Ishikawa (cell line): ENCODE data around the gene ATP2C2.

Experiments
- EP300 ChIP-seq: IDR thresholded peaks from 2 replicates; pipeline ENCODE4 v1.6.1; 2012; ENCODE audit warnings: borderline replicate concordance
- RAD21 ChIP-seq: IDR thresholded peaks from 2 replicates; pipeline ENCODE4 v1.6.1; 2012; ENCODE audit warnings: low read depth
- TCF12 ChIP-seq: IDR thresholded peaks from 2 replicates; pipeline ENCODE4 v1.6.1; 2012; ENCODE audit warnings: low read depth
- YY1 ChIP-seq: IDR thresholded peaks from 2 replicates; pipeline ENCODE4 v1.6.1; 2012; ENCODE audit warnings: low read depth

GRCh38 chr16:84513123-84513522 lies 144.8 kb downstream of the ATP2C2 start:
- TF ChIP-seq EP300 (no peak), TCF12 (no peak), YY1 (no peak), RAD21 (no peak)
